Stimulated activated effector memory CD8-positive, alpha-beta T cell treated with anti-CD3 and anti-CD28 coated beads, Interleukin-12 subunit alpha, Interleukin-12 subunit beta, amount 100 ng/mL, for 72 hours (primary cell): Measurements from ENCODE around the gene PIGC.

Experiments
- ATAC-seq: fragments of 150-1000 bp; cut with Tn5 transposase; 2 replicates; pipeline ENCODE4 v1.10.0; 2021
- DNase-seq, 2 donors: peaks; one replicate each; pipeline ENCODE4 v3.0.0; 2021 to 2022; ENCODE audit warnings: low spot score in 2 of 2
- H3K27ac Mint-ChIP-seq: one replicate; pipeline ENCODE4 v1.8.0; 2022; ENCODE audit warnings: mild to moderate bottlenecking, mixed read lengths
- H3K36me3 Mint-ChIP-seq: one replicate; pipeline ENCODE4 v1.8.0; 2022; ENCODE audit warnings: mild to moderate bottlenecking, mixed read lengths
- H3K4me1 Mint-ChIP-seq: one replicate; pipeline ENCODE4 v1.8.0; 2022; ENCODE audit warnings: mixed read lengths
- H3K4me3 Mint-ChIP-seq: one replicate; pipeline ENCODE4 v1.8.0; 2022; ENCODE audit warnings: mild to moderate bottlenecking, mixed read lengths
- H3K9me3 Mint-ChIP-seq: one replicate; pipeline ENCODE4 v1.8.0; 2022; ENCODE audit warnings: mixed read lengths

Gene PIGC

DNA sequence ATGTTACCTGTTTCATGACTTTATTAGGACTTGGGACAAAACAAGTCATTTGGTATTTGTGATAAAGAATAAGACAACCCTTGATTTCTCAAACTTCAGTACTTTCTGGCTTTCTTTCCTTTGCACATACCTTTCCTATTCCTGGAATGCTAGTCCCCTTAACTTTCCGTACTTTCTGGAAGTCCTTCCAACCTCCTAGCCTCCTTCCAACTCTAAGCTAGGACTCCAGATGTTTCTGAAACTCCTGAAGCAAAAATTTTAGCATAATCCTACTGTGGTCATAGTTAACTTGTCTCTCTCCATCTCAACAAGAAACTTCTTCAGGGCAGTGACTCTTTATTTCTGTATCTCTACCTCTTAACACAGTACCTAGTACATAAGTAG, 43.2 kb downstream of the PIGC start:
- no peak overlapping the region for H3K4me3 Mint-ChIP-seq
- peak overlapping the region; percentile 67 for H3K27ac Mint-ChIP-seq
- DNase-seq (no peak), ATAC-seq (no peak)
- H3K36me3 Mint-ChIP-seq: no peaks in the 10 kb centered on the region
- no peaks in the 10 kb centered on the region for H3K9me3 Mint-ChIP-seq
- H3K4me1 Mint-ChIP-seq: peaks cover 52% of the 10 kb centered on the region

DNA sequence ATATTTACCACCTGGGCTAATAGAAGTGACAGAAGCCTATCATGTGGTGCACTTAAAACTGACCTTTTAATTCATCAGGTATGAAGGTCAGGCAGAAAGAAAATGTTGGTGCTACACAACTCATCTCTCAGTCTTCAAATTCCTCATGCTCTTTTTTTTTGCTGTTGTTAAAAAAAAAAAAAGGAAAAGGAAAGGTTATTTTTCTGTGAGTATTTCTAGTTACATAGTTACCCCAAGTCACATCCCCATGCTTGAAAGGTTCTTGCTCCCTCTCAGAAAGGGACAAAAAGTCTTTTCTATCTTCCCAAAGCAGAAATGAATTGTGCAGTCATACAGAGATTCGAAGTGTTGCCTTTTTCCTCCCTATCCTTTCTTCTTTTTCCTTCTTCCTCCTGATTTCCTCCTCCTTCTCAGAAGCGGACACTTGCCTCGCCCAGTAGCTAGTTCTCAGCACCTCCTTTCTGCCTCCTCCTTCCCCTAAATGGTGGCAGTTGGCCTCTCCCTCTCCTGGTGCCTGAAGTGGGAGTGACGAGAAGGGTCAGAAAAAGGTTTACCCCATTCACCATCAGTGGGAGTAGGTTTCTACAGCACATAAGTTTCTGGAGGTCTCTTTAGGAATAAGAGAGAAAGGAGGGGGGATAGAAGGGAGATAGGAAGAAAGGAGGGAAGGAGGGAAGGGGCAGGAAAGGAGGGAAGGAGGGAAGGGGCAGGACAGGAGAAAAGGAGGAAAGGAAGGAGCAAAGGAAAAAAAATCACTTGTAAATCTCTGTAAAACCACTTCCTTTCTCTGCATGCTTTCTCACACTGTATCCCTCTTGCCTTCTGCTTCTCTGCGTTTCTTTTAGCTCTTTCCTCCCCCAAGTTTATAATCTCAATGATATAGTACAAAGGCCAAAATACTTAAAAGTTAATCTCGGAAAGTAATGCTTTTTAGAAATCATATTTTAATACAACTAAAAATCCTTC, 43.8 kb downstream of the PIGC start:
- Mint-ChIP-seq H3K4me1 (peaks cover 54% of the 10 kb centered on the region), H3K36me3 (no peaks in the 10 kb centered on the region), H3K4me3 (peak overlapping the region; percentile 20), H3K27ac (peak overlapping the region; percentile 67), H3K9me3 (no peaks in the 10 kb centered on the region)
- no peak for ATAC-seq
- DNase-seq: no peak

DNA sequence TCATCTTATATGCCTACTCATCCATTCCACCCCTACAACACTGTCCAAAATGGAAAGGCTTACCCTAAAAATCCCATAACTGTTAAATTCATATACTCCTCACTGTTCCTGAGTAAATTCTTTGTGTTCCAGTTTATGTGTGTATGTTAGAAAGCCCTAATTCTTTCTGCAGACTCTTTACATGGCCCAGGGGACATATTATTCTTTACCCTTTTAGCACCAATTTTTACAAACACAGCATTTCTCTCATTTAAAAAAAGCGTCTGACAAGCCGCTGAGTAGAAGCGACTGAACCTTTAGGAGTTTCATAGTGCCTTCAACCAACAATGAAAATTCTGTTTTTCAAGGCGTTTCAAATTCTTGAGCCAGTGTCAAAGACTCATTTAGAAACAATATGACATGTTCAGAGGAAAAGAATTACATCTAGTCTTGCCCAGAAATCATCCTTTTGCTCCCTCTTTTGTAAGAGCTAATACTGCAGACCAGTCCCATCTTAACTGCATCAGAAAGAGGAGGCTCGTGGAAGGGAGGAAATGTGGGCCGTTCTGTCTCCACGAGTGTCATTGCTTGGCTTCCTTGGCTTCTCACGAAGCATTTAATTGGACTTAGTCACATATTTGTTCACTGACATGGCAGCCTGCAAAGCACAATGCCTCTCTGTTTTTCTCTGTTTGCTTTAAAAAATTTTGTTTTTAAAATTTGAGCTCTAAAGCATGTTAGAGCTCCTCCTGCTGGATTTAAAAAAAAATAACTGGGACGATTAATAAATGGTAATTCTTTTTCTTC, 44.7 kb downstream of the PIGC start:
- Mint-ChIP-seq H3K27ac (peak overlapping the region; percentile 67), H3K9me3 (no peaks in the 10 kb centered on the region), H3K4me3 (peak overlapping the region; percentile 20), H3K4me1 (peaks cover 62% of the 10 kb centered on the region), H3K36me3 (peaks cover 2% of the 10 kb centered on the region)
- ATAC-seq (peak; percentile 60), DNase-seq (peak in 1 of 2 donors; percentile 59)

DNA sequence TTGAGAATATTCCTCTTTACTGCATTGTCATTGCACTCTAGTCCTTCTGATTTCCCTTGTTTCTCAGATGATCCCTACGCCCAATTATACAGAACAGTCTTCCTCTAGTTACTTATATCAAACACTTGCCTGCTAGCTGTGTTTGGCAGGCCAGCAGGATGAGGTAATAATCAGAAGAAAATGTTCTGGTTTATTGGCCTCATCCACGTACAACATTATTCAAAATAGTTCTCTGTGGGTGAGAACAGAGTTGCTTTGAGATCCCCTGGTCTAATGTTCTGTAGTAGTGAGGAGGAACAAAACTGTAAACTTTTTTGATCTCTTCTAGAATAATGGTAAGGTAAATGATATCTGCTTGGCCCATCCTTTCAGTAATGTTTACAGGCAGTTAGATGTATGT, 45.7 kb downstream of the PIGC start:
- ATAC-seq: no peak
- Mint-ChIP-seq H3K4me3 (no peak overlapping the region), H3K36me3 (peaks cover 5% of the 10 kb centered on the region), H3K27ac (no peak overlapping the region), H3K4me1 (peaks cover 66% of the 10 kb centered on the region), H3K9me3 (no peaks in the 10 kb centered on the region)
- no peak for DNase-seq

DNA sequence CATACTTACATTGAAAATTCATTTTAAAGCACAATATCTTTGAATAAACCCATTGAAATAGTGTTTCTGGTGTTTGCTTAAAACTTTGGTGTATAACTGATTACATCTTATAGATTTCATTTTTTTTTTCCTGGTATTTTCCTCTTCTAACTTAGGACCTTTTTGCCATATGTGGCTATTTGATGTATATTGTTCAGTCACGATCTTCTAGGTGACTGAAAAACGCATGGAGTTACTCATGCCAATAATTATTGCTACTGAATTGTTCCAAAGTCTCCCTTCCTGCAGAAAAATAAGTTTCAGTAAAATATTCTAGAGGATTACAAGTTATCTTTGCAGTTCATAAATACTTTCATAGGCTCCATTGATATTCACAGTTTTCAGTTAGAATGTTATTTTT, 46.2 kb downstream of the PIGC start:
- Mint-ChIP-seq H3K36me3 (peaks cover 5% of the 10 kb centered on the region), H3K4me3 (no peak overlapping the region), H3K4me1 (peaks cover 66% of the 10 kb centered on the region), H3K9me3 (no peaks in the 10 kb centered on the region), H3K27ac (no peak overlapping the region)
- ATAC-seq (no peak), DNase-seq (no peak)

DNA sequence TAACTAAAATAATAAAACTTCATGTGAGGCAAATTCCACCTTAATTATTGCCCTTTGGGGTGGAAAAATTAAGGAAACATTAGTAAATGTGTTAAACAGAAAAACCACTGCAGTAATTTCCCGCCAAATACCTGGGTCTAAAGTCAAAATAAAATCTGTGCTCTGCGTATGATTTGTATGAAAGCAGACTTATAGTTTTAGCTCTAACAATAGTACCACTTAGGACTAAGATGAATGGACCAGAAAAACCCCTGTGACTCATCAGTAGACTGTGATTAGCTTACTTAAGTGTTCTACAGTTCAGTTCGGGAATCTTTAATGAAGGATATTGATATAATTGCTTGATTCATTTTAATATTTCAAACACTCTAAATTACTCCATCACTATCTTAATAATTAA, 46.6 kb downstream of the PIGC start:
- Mint-ChIP-seq H3K4me1 (peaks cover 66% of the 10 kb centered on the region), H3K4me3 (no peak overlapping the region), H3K27ac (no peak overlapping the region), H3K9me3 (no peaks in the 10 kb centered on the region), H3K36me3 (peaks cover 5% of the 10 kb centered on the region)
- ATAC-seq (peak; percentile 88), DNase-seq (no peak)

DNA sequence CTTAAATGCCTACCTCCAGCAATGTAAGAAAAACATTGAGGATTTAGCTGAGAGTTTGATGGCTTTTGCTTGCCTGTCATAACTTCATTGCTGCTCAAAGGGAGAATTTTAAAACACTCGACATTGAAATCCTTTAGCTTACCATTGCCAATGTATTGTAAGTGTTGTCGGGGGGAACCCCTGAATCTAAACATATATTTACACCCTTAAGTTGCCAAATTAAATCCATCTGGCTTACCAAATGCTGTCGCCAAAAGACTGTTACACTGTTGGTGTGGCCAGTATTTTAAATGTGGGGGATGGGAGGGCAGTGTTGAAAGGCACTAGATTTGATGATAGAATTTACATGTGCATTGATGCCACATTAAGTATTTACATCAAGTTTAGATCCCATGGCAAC, 48.3 kb downstream of the PIGC start:
- H3K9me3 Mint-ChIP-seq: no peaks in the 10 kb centered on the region
- H3K27ac Mint-ChIP-seq: no peak overlapping the region
- H3K4me3 Mint-ChIP-seq: no peak overlapping the region
- DNase-seq: no peak
- peaks cover 5% of the 10 kb centered on the region for H3K36me3 Mint-ChIP-seq
- ATAC-seq: no peak
- peaks cover 67% of the 10 kb centered on the region for H3K4me1 Mint-ChIP-seq

DNA sequence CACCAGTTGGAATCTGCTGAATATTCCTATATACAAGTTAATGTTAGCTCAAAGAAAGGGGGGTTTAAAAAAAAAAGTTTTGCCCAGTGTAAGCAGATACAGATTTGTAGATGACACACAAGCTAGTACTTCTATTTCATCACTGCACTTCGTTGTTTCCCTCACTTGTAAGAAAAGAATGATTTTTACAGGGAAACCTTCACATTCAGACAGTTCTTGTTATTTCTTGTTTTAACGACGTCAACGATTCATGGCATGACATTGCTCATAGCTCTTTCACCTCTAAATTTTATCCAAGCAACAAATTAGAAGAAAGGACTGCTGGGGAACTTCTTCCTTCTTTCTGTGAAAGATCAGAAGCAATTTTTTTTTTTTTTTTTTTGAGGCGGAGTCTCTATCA, 49.1 kb downstream of the PIGC start:
- no peaks in the 10 kb centered on the region for H3K9me3 Mint-ChIP-seq
- H3K36me3 Mint-ChIP-seq: peaks cover 5% of the 10 kb centered on the region
- H3K4me1 Mint-ChIP-seq: peaks cover 62% of the 10 kb centered on the region
- ATAC-seq (no peak), DNase-seq (no peak)
- peak overlapping the region; percentile 44 for H3K4me3 Mint-ChIP-seq
- H3K27ac Mint-ChIP-seq: no peak overlapping the region

DNA sequence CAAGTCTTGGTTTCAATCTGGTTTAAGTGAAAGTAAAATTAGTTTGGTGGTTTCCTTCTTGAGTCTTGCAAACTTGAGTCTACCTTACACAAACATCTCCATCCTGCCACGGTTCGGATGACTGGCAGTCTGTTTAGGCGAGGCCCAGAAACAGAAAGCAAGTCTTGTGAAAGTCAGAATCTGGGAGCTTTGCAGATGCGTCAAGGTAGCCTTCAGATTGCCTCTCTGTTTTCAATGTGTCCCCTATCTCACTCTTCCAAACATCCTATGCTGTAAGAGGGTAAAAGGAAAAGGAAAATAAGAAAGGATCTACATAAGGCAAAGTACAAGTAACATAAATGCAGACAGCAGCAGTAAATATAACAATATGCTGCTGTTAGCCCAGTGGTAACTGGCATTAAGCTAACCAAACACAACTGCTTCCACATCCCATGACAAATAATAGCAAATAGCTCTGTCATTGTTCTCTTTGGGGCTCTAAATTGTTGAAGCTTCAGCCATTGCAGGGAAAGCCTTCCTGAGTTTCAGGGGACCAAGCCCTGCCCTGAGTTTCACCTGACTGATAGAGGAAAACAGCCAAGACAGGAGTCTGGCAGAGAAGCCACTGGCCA, 49.6 kb downstream of the PIGC start:
- H3K27ac Mint-ChIP-seq: peak overlapping the region; percentile 23
- DNase-seq: peak; percentile 17 to 64
- peak; percentile 94 for ATAC-seq
- peaks cover 5% of the 10 kb centered on the region for H3K36me3 Mint-ChIP-seq
- peak overlapping the region; percentile 44 for H3K4me3 Mint-ChIP-seq
- no peaks in the 10 kb centered on the region for H3K9me3 Mint-ChIP-seq
- peaks cover 56% of the 10 kb centered on the region for H3K4me1 Mint-ChIP-seq

DNA sequence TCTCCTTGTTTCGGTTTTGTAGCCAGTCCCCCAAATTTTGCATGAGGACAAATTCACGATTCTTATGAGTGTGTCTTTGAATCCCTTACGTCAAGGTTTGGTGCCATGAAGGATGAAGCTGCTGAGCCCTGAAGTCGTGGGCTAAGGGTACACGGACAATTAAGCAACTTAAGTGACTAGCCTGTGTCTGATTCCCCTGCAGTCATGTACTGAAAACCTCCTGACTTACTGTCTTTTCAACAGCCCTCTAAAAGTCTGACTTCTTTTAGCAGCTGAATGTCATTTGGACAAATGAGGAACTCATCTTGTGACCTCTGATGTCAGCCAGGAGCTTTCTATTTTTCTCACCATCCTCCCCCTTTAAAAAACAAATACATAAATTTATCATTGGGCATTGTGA, 50.5 kb downstream of the PIGC start:
- peak overlapping the region; percentile 23 for H3K27ac Mint-ChIP-seq
- H3K4me1 Mint-ChIP-seq: peaks cover 48% of the 10 kb centered on the region

DNA sequence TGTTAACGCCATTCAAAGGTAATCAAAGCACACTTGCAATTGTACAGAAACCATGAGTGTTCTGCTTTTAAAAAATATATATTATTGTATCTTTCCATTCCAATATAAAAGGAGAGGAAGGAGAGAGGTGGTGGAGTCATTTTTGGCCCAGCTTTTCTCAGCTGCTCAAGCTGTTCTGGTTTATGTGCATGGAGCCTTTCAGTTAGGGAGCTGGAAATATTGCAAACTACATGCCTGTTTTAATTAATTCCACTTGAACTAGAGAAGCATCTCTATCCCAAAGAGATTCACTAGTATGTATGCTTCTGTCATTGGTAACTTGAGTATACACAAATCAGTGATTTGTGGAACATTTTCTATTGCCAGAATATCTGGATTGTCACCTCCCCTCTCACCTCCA, 51.9 kb downstream of the PIGC start:
- peaks cover 5% of the 10 kb centered on the region for H3K36me3 Mint-ChIP-seq
- no peaks in the 10 kb centered on the region for H3K9me3 Mint-ChIP-seq
- H3K4me1 Mint-ChIP-seq: peaks cover 34% of the 10 kb centered on the region
- no peak for ATAC-seq
- no peak overlapping the region for H3K27ac Mint-ChIP-seq
- H3K4me3 Mint-ChIP-seq: no peak overlapping the region
- DNase-seq: no peak

More for the DNA sequence above, 50.5 kb downstream of the PIGC start:
- H3K4me3 Mint-ChIP-seq: peak overlapping the region; percentile 44
- DNase-seq (no peak), ATAC-seq (no peak)
- peaks cover 5% of the 10 kb centered on the region for H3K36me3 Mint-ChIP-seq
- H3K9me3 Mint-ChIP-seq: no peaks in the 10 kb centered on the region
